ENCODE data around the gene IFRD2. TPM values are rescaled to one million over a fixed set of nuclear protein-coding genes. Genes with fewer than 3 reads are reported as not detected.

The IFRD2 gene
- polyA plus RNA-seq, 6 donors from 2014 or later: 42.7 to 68.3 (median 55.7) TPM

GRCh38 chr3:50303013-50303815 is 11.0 kb upstream of the IFRD2 start, which contains the start of gene HYAL1:
TSS of gene HYAL1 (minus strand) at chr3:50303574. CDS start at chr3:50302956, 618 bp downstream.
- no peak for ATAC-seq (ENCODE audit: low read depth in 2 of 2)
- no peaks in the 10 kb centered on the region for H3K9me3 Mint-ChIP-seq
- no peak within 1 kb of the TSS for H3K4me3 Mint-ChIP-seq
- DNase-seq: no peak
- H3K27ac Mint-ChIP-seq: peak within 1 kb of the TSS in 2 of 6 donors; percentile 56 to 62
- peaks cover 14 to 22% (median 21%) of the 10 kb centered on the region in 3 donors for H3K4me1 Mint-ChIP-seq
- H3K27me3 Mint-ChIP-seq: no peaks in the 10 kb centered on the region
- H3K36me3 Mint-ChIP-seq: no peaks in the 10 kb centered on the region

- H3K4me1 Mint-ChIP-seq: peaks cover 18 to 30% (median 26%) of the 10 kb centered on the region in 3 donors
- H3K27ac Mint-ChIP-seq: peak overlapping the region in 2 of 6 donors; percentile 22 to 56
- peak overlapping the region in 1 of 8 donors; percentile 30 for H3K4me3 Mint-ChIP-seq
- ATAC-seq (ENCODE audit: low read depth in 2 of 2) (no peak), DNase-seq (no peak)
- no peaks in the 10 kb centered on the region for H3K9me3 Mint-ChIP-seq
- no peaks in the 10 kb centered on the region for H3K27me3 Mint-ChIP-seq
- no peaks in the 10 kb centered on the region for H3K36me3 Mint-ChIP-seq
Measured at GRCh38 chr3:50302095-50303012, 10.1 kb upstream of the IFRD2 start.

GRCh38 chr3:50300681-50301254 is 8.5 kb upstream of the IFRD2 start:
- no peak for ATAC-seq (ENCODE audit: low read depth in 2 of 2)
- Mint-ChIP-seq H3K4me3 (peak overlapping the region in 6 of 8 donors; percentile 39 to 97 (median 88)), H3K27ac (peak overlapping the region in 4 of 6 donors; percentile 96 to 100 (median 99)), H3K4me1 (peaks cover 18 to 31% (median 26%) of the 10 kb centered on the region in 3 donors), H3K9me3 (no peaks in the 10 kb centered on the region), H3K27me3 (no peaks in the 10 kb centered on the region), H3K36me3 (no peaks in the 10 kb centered on the region)
- no peak for DNase-seq

DNA sequence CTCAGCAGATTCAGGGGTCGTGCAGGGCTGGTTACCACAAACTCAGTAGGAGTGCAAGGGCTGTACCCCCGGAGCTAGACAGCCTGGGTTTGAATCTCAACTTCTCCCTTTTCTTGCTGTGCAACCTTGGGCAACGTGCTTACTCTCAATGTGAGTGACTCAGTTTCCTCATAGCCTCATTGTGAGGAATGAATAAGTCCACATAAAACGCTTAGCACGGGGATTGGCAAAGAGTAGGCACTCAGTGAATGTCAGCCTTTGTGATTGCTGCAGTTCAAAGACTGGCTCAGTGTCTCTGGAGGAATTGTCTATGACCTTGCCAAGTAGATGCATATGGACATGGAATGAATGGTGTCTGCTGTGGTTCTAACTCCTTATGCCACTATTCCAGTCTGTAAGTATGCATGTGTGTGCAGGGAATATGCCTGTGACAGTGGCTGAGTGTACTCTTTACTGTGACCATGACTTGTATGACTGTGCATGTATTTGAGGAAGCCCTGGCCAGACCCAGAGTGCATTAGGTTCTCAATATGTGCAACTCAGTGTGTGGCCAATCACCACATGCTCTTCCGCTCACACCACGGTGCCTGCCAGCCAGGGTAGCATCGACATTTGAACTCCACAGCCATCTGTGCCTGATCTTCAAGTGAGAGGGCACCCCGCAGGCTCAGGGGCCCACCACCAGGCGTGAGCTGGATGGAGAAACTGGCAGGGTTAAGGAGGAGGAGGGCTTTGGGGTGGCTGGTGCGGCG is 7.9 kb upstream of the IFRD2 start:
- Mint-ChIP-seq H3K9me3 (no peaks in the 10 kb centered on the region), H3K27ac (peak overlapping the region; percentile 96 to 100 (median 99)), H3K36me3 (no peaks in the 10 kb centered on the region), H3K4me1 (peaks cover 18 to 31% (median 26%) of the 10 kb centered on the region in 3 donors), H3K4me3 (peak overlapping the region; percentile 84 to 99 (median 98)), H3K27me3 (no peaks in the 10 kb centered on the region)
- no peak for ATAC-seq (ENCODE audit: low read depth in 2 of 2)
- DNase-seq: no peak

DNA sequence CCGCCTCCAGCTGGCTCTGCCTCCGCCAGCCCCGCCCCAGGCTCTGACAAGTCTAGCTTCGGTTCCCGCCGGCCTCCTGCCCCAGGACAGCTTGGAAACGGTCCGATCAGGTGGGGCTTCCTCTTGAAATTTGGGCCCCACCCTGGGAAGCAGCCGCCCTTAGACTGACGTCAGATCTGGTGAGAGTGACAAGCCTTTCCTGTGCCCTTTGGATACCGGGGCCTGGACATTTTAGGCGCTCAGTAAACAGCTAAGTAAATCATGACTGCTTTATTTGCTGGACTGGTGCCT is 7.4 kb upstream of the IFRD2 start:
- peak overlapping the region; percentile 96 to 100 (median 99) for H3K27ac Mint-ChIP-seq
- H3K4me3 Mint-ChIP-seq: peak overlapping the region; percentile 84 to 99 (median 98)
- H3K27me3 Mint-ChIP-seq: no peaks in the 10 kb centered on the region
- H3K9me3 Mint-ChIP-seq: no peaks in the 10 kb centered on the region
- no peaks in the 10 kb centered on the region for H3K36me3 Mint-ChIP-seq
- no peak for DNase-seq
- ATAC-seq (ENCODE audit: low read depth in 2 of 2): no peak
- peaks cover 18 to 31% (median 26%) of the 10 kb centered on the region in 3 donors for H3K4me1 Mint-ChIP-seq

DNA sequence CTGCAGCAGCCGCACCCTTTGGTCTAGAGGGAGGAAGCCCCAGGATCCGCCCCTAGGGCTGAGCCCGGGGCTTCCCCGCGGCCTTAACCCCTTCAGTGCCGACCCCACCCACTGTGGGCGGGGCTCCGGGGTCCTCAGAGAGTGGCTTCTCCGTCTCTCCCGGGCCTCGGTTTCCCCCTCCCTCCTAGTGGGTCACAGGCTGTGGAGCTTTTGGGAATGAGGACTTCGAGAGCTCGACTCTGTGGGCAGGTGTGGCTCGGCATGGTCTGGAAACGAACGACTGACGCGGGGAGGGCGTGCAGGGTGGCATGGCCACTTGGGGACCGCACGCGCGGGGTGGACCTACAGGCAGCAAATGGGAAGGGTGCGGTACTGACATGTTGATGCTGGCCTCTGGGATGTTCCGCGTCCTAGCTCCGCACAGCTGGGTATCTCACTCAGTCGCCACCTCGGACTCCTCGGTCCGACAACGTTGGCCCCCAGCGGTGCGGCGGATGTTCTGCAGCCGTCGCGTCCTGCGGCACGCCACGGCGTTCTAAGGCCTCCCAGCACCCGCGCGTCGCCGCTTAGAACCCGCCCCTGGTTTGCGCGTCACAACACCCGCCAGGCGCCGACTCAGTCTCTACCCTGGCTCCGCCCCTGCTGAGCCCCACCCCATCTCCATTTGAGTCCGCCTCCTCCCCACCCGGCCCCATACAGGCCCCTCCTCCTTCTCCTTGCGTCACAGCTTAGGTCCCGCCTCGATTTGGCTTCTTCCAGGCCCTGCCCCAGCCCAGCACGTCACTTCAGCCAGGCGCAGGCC is 6.8 kb upstream of the IFRD2 start, which contains the start of the genes HYAL3 and NAA80:
TSS of gene HYAL3 (minus strand) at position 570 of the 802 bp plus-strand sequence. CDS start 3,803 bp downstream, outside the sequence.
TSS of gene NAA80 (minus strand) at position 570 of the 802 bp plus-strand sequence. CDS start 1,942 bp downstream, outside the sequence.
- H3K4me1 Mint-ChIP-seq: peaks cover 18 to 31% (median 26%) of the 10 kb centered on the region in 3 donors
- no peaks in the 10 kb centered on the region for H3K27me3 Mint-ChIP-seq
- ATAC-seq (ENCODE audit: low read depth in 2 of 2): peak; percentile 85
- no peaks in the 10 kb centered on the region for H3K9me3 Mint-ChIP-seq
- peak within 1 kb of the TSS; percentile 96 to 100 (median 99) for H3K27ac Mint-ChIP-seq
- H3K4me3 Mint-ChIP-seq: peak within 1 kb of the TSS; percentile 84 to 99 (median 98)
- peak; percentile 100 for DNase-seq
- no peaks in the 10 kb centered on the region for H3K36me3 Mint-ChIP-seq

GRCh38 chr3:50297896-50298725 is 5.9 kb upstream of the IFRD2 start:
- no peak for DNase-seq
- no peaks in the 10 kb centered on the region for H3K36me3 Mint-ChIP-seq
- peak overlapping the region in 5 of 6 donors; percentile 94 to 99 (median 99) for H3K27ac Mint-ChIP-seq
- ATAC-seq (ENCODE audit: low read depth in 2 of 2): no peak
- no peaks in the 10 kb centered on the region for H3K27me3 Mint-ChIP-seq
- H3K4me1 Mint-ChIP-seq: peaks cover 19 to 33% (median 27%) of the 10 kb centered on the region in 3 donors
- no peaks in the 10 kb centered on the region for H3K9me3 Mint-ChIP-seq
- peak overlapping the region; percentile 84 to 99 (median 98) for H3K4me3 Mint-ChIP-seq

- H3K4me1 Mint-ChIP-seq: peaks cover 26 to 40% (median 34%) of the 10 kb centered on the region in 3 donors
- peak overlapping the region in 2 of 6 donors; percentile 52 to 94 for H3K27ac Mint-ChIP-seq
- no peaks in the 10 kb centered on the region for H3K27me3 Mint-ChIP-seq
- peak overlapping the region in 3 of 8 donors; percentile 25 to 98 (median 84) for H3K4me3 Mint-ChIP-seq
- ATAC-seq (ENCODE audit: low read depth in 2 of 2) (no peak), DNase-seq (no peak)
- no peaks in the 10 kb centered on the region for H3K36me3 Mint-ChIP-seq
- H3K9me3 Mint-ChIP-seq: no peaks in the 10 kb centered on the region
Measured at GRCh38 chr3:50297384-50297775, 5.2 kb upstream of the IFRD2 start.

DNA sequence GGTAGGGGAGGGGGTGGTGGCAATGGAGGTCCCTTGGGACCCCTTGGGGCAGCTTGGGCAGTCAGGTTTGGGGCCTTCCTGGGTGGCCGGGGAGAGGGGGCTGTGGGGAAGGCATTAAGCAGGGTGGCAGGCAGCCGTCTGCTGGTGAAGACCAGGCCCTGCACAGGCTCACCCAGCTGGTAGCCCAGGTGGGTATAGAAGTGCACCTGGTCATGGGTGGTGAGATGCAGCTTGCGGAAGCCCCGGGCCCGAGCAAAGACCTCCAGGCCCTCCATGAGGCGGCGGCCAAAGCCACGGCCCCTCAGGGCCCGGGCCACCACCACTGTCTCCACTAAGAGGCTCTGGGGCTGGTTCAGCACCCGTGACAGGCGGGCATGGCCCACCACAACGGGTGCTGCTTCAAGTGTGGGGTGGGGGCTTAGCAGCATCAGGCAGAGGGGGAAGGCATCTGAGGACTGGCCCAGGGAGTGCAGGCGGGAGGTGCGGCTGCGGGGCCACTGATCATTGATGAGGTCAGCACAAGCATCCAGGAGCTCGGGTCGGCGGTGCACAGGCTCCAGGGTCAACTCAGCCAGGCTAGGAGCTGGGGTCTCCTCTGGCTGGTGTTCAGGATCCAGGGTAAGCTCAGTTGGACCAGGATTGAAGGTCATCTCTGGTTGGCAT is 4.6 kb upstream of the IFRD2 start:
- H3K4me1 Mint-ChIP-seq: peaks cover 28 to 42% (median 36%) of the 10 kb centered on the region in 3 donors
- H3K4me3 Mint-ChIP-seq: peak overlapping the region in 2 of 8 donors; percentile 72 to 84
- H3K36me3 Mint-ChIP-seq: no peaks in the 10 kb centered on the region
- no peak for DNase-seq
- no peaks in the 10 kb centered on the region for H3K9me3 Mint-ChIP-seq
- H3K27me3 Mint-ChIP-seq: no peaks in the 10 kb centered on the region
- peak overlapping the region in 1 of 6 donors; percentile 52 for H3K27ac Mint-ChIP-seq
- no peak for ATAC-seq (ENCODE audit: low read depth in 2 of 2)

GRCh38 chr3:50295553-50296431 is 3.6 kb upstream of the IFRD2 start:
- Mint-ChIP-seq H3K27ac (peak overlapping the region in 3 of 6 donors; percentile 25 to 96 (median 56)), H3K27me3 (no peaks in the 10 kb centered on the region), H3K9me3 (no peaks in the 10 kb centered on the region), H3K4me1 (peaks cover 35 to 51% (median 44%) of the 10 kb centered on the region in 3 donors), H3K36me3 (no peaks in the 10 kb centered on the region), H3K4me3 (no peak overlapping the region)
- ATAC-seq (ENCODE audit: low read depth in 2 of 2): no peak
- DNase-seq: no peak

Measured in naive B cell (primary cell).